ENCODE data around the gene GRK4.

The GRK4 gene

GRCh38 chr4:3017504-3017903 lies 54.1 kb downstream of the GRK4 start:
- no peak for DNase-seq

- DNase-seq = no peak
These were observed 55.9 kb downstream of the GRK4 start for GRCh38 chr4:3019145-3019846.

- DNase-seq = no peak
These were observed 57.8 kb downstream of the GRK4 start for GRCh38 chr4:3021127-3021526.

GRCh38 chr4:3021627-3022026 lies 58.3 kb downstream of the GRK4 start:
- no peak for DNase-seq

DNA sequence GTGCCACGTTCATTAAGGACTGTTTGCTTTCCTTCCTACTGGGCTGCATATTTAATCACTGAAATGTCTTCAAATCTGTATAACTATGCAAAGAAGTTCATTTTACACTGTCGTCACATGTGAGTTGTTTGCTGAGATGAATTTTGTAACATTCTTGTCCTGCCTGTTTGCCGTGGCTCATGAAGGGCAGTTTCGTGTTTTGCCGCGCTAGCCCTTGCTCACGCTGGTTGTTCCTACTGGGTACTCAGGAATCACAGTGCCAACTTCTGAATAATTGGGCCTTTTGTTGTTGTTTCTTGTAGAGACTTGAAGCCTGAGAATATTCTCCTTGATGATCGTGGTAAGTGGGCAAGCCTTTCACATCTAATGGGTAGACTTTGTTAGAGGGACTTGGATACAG lies 58.7 kb downstream of the GRK4 start:
- DNase-seq = no peak

- DNase-seq = no peak
These were observed 59.3 kb downstream of the GRK4 start for GRCh38 chr4:3022651-3023050.

DNA sequence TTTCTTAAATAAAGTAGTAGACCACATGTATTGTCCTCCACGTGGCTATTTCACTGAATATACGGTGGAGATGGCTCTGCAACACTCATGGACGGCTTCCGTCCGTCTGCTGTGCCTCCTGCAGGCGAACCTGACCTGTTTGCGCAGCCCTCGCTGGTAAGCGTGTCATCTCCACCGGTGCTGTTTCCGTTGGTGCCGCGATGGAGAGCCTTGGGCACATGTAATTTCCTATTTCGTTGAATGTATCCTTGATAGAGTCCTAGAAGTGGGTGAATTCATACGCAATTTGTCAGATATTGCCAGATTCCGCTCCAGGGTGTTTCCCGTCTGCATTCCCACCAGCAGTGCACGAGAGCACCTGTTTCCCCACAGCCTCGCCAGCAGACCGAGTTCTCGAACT lies 62.5 kb downstream of the GRK4 start:
- DNase-seq = no peak

GRCh38 chr4:3026540-3026939 lies 63.2 kb downstream of the GRK4 start:
- no peak for DNase-seq

DNA sequence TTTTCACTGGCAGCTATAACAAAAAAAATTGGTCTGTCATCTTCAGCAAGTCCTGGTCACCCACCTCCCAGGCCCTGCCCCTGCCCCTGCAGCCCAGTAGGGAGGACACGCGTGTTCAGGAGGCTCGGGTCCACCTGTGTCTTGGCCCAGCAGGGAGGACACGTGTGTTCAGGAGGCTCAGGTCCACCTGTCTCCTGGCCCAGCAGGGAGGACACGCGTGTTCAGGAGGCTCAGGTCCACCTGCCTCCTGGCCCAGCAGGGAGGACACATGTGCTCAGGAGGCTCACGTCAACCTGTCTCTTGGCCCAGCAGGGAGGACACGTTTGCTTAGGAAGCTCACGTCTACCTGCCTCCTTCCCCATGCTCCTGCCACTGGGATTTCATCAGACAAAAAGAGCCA lies 66.1 kb downstream of the GRK4 start:
- DNase-seq = no peak

GRCh38 chr4:3030566-3031356 lies 67.4 kb downstream of the GRK4 start:
- DNase-seq = no peak

GRCh38 chr4:3031357-3032082 lies 68.1 kb downstream of the GRK4 start:
- no peak for DNase-seq

GRCh38 chr4:3034231-3034630 lies 70.9 kb downstream of the GRK4 start:
- DNase-seq = no peak

DNA sequence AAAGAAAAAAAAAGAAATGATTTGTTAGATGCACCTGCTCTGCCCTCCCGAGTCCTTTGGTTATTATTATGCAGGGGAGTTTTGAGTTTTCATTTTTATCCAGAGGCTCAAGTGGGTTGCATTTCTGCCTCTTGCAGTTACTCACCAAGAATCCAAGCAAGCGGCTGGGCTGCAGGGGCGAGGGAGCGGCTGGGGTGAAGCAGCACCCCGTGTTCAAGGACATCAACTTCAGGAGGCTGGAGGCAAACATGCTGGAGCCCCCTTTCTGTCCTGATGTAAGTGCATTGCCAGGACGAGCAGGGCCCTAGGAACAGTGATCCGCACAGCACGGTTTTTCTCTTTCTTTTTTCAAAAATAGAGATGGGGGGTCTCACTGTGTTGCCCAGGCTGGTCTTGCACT lies 71.9 kb downstream of the GRK4 start:
- DNase-seq = no peak

- DNase-seq = no peak
These were observed 72.3 kb downstream of the GRK4 start for GRCh38 chr4:3035674-3036073.

DNA sequence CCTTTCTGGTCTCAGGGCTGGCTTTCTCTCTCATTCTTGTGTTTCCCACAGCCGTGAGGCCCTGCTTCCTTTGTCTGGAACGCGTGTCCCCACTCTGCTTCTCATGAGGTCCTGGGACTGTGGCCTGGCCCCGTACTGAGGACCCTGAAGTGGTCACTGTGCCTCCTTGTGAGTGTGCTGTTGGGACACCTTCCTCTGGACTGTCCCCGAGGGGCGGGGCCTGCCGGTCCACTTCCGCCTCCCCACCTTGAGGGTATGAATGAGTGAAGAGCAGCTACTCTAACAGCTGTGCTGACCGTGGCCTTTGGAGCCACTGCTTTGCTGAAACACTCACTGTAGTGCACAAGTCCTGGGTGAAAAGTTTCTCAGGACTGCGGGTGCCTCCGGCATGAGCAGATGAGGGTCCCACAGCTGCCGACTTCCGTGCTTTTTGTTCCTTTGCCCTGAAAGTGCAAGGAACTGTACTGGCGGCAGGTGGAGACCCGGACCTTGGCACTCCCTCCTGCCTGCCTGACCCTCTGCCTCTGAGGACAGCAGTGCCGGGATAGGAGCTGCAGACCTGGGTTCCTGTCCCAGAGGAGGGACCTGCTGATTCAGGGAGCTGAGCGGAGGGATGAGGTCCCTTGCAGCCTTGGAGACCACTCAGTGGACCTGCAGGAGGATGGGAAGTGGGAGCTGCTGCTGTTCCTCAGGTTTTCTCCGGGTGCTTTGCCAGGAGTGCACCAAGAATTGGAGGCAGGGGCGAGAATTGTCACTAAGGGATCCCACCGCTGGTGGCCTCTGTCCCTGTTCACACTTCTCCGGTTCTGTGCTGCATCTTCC lies 73.0 kb downstream of the GRK4 start:
- no peak for DNase-seq

- no peak for DNase-seq
These were observed 74.6 kb downstream of the GRK4 start for GRCh38 chr4:3037957-3038461.

GRCh38 chr4:3039706-3040366 lies 76.5 kb downstream of the GRK4 start:
- DNase-seq = no peak

- DNase-seq = no peak
These were observed 77.3 kb downstream of the GRK4 start for GRCh38 chr4:3040452-3041191.

GRCh38 chr4:3041192-3042142 lies 78.1 kb downstream of the GRK4 start:
- no peak for DNase-seq

- no peak for DNase-seq
These were observed 78.9 kb downstream of the GRK4 start for GRCh38 chr4:3042226-3042625.

All from activated T-cell treated with anti-CD3 and anti-CD28 coated beads for 4 hours (primary cell).